Effector memory CD8-positive, alpha-beta T cell (primary cell): Measurements from ENCODE around the gene CKB.

Experiments used
- ATAC-seq: fragments of 150-1000 bp; cut with Tn5 transposase; replicated peaks from 2 replicates; pipeline ENCODE4 v1.10.0; 2021; ENCODE audit warnings: mild to moderate bottlenecking, moderate library complexity
- DNase-seq, 3 experiments: peaks; one replicate each; pipeline ENCODE4 v3.0.0; 2021
- H3K27ac Mint-ChIP-seq, 2 donors: one replicate each; pipeline ENCODE4 v1.8.0; 2022; ENCODE audit warnings: mild to moderate bottlenecking in 2 of 2, mixed read lengths in 2 of 2, moderate library complexity in 2 of 2
- H3K27me3 Mint-ChIP-seq, 2 donors: one replicate each; pipeline ENCODE4 v1.8.0; 2022; ENCODE audit warnings: mixed read lengths in 2 of 2
- H3K36me3 Mint-ChIP-seq: one replicate; pipeline ENCODE4 v1.8.0; 2022; ENCODE audit warnings: mild to moderate bottlenecking, moderate library complexity, mixed read lengths; ENCODE audit not compliant: insufficient read depth
- H3K4me1 Mint-ChIP-seq, 2 donors: one replicate each; pipeline ENCODE4 v1.8.0; 2022; ENCODE audit warnings: low read depth in 2 of 2, mixed read lengths in 2 of 2
- H3K4me3 Mint-ChIP-seq, 2 donors: one replicate each; pipeline ENCODE4 v1.8.0; 2022; ENCODE audit warnings: mild to moderate bottlenecking in 2 of 2, mixed read lengths in 2 of 2, moderate library complexity in 2 of 2
- H3K9me3 Mint-ChIP-seq, 2 donors: one replicate each; pipeline ENCODE4 v1.8.0; 2022; ENCODE audit warnings: mixed read lengths in 2 of 2

The CKB gene

DNA sequence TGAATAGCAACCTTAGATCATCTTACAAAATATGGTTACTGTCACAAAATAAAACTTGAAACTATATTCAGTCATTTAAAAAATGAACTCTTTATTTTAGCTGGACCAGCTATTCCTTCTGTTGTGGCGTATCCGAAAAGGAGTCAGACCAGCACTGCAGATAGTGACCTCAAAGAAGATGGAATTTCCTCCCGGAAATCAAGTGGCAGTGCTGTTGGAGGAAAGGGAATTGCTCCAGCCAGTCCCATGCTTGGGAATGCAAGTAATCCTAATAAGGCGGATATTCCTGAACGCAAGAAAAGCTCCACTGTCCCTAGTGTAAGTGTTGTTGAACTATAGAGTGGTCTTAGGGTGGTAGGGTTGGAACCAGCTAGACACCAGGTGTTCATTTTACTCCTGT is 47.7 kb downstream of the CKB start:
- Mint-ChIP-seq H3K27ac (no peak overlapping the region), H3K4me3 (no peak overlapping the region), H3K4me1 (no peaks in the 10 kb centered on the region), H3K36me3 (peaks cover 82% of the 10 kb centered on the region), H3K27me3 (no peaks in the 10 kb centered on the region), H3K9me3 (no peaks in the 10 kb centered on the region)
- DNase-seq (no peak), ATAC-seq (no peak)

DNA sequence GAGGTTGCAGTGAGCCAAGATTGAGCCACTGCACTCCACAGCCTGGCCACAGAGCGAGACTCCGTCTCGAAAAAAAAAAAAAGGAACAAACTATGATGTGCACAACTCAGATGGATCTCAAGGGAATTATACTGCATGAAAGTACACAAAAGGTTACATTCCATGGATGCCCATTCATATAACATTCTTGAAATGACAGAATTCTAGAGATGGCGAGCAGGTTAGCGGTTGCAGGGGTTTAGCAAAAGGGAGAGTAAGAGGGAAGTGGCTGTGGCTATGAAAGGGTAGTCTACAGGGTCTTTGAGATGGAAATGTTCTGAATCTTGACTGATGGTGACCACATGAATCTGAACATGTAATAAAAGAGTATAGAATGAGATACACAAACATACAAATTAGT is 49.7 kb downstream of the CKB start:
- Mint-ChIP-seq H3K27me3 (no peaks in the 10 kb centered on the region), H3K4me3 (no peak overlapping the region), H3K9me3 (no peaks in the 10 kb centered on the region), H3K27ac (peak overlapping the region in 1 of 2 donors; percentile 11), H3K4me1 (no peaks in the 10 kb centered on the region), H3K36me3 (peaks cover 85% of the 10 kb centered on the region)
- ATAC-seq (no peak), DNase-seq (no peak)
